Left forelimb (tissue), 1 donor: ENCODE results near the gene COX7A2.

Experiments
- DNase-seq: peaks from one replicate; pipeline ENCODE4 v3.0.0-alpha.2; 2018; ENCODE audit warnings: low spot score

COX7A2 gene

DNA sequence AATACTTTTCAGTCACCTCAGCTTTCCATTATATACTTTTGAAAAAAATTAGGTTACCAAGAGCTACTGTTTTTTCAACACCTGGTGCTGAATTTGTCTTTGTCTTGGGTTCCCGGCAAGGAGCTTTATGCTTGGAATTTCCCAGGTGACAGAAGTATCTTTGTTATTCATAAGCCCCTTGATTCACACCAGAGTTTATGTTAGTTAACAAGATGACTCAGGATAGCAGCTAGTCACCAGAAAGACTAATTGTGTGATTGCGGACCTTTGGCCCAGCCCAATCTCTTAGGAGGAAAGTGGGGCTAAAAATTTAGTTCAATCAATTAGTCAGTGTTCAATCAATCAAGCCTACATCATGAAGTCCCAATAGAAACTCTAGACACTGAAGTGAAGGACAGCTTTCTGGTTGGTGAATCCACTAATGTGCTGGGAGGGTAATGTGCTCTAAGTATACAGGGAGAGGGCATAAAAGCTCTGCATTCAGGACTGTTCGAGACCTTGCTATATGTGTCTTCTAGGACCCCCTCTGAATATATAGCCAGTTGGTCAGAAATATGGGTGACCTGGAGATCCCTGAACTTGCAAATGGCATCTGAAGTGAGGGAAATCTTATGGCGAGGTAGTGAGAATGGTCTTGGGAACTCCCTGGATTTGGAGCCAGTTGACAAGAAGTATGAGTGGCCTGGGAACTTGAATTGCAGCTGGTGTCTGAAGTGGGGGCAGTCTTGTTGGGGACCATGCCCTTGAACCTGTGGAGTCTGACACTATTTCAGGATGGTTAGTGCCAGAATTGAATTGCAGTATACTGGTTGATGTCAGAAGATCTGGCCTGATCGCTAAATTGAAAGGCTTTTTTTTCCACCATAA lies 24.8 kb upstream of the COX7A2 start:
- DNase-seq: no peak

DNA sequence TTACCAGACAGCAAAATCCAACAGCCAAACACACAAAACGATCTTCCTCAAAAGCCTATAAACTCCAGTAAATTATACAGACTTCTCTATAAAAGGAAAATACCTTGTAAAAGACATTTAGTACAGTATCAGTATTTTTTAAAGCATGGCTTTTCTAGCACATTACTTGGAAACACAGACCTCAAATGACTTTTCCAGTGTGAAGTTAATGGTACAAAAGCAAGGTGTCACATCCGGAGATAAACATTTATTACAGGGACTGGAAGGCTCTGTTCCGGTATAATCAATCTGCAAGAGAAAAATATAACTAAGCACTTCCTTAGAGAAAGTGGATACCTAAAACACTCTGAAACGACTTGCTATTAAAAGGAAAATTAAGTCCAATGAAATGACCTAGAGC lies 23.9 kb upstream of the COX7A2 start:
- DNase-seq: no peak

DNA sequence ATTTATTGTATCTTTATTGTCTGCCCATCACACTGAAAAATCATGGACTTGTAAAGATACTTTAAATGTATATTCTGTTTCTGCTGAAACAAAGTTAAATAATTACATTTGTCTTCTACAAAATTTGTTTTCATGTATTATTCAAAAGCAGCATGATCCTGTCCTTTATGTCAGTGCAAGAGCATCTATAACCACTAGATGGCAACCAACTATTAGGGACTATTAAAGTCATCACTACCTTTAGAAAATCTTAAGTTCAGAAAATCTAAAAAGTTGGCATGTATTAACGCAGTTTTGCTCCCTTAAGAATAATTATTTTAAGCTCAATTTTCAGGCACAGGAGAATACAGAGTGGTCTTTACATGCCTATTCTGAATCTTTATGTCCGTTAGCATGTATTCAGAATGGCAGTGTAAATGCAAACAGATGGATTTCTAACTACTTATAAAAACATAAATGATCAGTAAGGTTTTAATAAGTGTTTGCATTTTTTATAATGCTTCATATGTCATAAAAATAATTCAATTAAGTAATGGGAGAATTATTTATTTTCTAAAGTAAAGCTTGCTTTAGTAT lies 23.2 kb upstream of the COX7A2 start:
- no peak for DNase-seq

DNA sequence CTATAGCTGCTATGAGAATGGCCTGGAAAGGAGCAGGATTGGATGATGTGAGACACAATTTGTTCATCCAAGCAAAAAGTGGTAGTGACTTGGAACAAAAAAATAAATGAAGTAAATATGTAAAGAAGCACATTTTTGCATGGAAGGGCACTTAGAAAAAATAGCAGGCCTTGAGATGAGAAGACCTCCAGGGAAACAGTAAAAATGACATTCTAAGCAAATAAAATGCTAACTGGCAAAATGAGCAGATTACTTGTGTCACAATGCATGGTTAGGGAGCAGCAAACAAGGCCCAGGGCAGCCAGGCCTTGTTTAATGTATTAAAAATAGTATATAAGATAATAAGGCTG lies 19.8 kb upstream of the COX7A2 start:
- DNase-seq: no peak

DNA sequence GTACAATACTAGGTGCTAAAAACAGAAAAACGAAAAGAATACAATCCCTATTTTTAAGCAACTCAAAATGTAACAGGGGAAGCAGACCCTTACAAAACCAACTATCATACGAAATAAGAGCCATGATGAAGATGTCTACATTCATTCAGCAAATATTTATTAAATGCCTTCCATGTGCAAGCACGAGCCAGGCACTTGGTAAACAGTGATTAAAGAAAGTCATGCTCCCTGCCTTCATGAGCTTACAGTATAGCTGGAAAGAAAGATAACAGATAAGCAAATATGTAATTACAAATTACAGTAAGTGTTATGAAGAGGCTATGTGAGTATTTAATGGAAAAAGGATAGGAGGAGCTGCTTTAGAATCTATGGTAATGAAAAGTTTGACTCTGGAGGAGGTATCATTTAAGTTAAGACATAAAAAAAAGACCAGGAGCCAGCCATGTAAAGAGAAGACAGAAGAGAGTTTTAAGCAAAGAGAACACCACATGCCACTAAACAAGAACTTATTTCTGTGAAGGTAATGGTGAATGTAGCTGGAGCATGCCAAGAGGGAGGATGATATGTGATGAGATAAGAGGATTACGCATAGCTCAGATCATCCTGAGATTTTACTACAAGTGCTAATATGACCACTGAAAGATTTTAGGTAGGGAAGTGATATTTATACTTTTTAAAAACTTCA lies 19.3 kb upstream of the COX7A2 start:
- DNase-seq: no peak

DNA sequence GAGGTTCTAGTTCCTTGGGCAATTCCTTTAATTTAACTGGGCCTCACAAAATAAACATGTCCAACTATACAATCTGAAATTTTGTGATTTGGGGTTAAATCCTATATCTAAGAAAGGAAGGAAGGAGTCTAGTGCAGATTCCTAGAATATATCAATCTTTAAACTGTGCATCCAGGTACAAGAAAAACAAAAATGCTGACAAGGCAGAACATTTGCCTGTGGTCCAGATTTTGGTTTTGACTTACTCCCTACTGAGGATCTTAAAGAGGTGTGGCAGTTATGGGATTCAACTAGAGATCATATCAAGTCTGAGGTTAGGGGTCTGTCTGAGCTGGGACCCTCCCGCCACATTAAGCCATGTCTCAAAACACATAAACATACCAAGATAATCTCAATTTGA lies 17.7 kb upstream of the COX7A2 start:
- DNase-seq: no peak

DNA sequence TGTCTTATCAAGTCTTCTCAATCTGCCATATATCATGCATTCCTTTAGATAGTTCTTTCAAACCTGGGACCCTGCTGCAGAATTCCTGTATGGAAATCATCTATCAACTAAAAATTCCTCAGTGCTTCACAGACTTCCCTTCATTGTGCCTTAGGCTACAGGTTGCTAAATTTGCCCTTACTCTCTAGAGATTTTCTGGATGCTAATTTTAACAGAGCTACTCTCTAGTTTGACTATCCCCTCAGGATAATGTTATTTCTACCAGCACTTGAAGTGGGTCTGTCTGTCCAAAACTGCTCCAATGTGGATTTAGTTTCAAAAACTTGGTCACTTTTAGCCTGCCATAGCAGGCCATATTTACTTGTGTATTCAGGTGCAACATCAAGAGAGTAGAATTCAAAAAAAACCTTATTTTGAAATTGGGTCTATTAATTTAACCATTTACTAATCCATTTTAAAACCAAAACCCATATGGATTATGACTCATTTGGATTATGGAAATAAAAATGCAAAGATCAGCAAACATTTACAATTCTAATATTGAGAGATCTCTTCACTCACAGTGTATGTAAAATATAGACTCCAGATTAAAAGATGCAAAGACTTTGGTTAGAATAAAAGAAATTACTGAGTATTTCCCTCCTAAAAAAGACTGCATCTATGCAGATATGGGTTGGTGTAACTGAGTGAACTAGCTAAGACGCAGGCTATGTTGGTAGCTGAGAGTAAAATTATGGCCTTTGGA lies 13.9 kb upstream of the COX7A2 start:
- no peak for DNase-seq

DNA sequence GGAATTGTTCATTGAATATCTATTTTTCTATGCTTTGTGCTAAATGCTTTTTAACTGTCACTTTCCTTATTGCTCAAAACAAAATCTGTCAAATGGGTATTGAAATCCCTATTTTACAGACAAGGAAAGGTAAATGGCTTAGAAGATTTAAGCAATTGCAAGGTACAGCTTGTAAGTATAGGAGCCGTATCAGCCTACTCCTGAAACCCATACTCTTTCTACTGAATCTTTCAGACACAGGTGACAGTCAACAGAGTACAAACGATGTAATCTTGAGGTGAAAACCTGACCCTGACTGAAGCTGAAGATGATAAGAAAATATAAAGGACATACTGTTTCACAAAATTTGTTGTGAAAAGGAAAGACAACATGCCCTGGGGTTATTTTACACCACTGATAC lies 7.0 kb upstream of the COX7A2 start:
- no peak for DNase-seq

DNA sequence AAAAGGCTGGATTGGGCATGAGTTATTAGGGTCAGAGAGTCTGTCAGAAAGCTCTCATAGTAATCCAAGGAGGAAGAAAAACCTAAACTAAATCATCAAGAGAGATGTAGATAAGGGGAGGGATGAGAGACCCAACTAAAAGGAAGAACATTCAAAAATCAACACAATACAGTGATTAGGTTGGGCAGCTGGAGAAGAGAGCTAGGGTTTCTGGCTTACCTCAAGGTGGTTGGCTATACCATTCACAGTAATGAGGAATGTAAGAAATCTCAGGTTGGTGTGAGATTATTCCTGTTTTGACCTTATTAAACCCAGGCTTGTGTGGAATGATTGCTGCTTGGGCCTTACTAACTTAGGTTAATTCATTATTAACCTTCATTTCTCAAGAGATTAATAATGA lies 6.2 kb upstream of the COX7A2 start:
- DNase-seq: no peak

DNA sequence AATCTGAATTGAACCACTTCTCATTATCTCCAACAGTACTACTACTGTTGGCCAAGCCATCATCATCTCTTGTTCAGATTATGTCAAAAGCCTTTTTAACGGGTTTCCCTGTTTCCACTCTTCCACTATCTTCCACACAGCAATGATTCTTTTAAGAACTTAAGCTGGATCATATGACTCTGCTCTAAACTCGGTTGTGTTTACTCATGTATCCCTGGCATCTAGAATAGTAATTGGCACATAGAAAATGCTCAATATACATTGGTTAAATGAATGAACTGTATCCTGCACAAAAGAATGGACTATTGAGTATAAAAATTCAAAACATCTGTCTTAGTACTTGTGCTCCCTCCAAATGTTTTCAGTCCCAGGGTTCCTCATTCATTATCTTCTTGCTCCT lies 2.8 kb upstream of the COX7A2 start:
- no peak for DNase-seq

DNA sequence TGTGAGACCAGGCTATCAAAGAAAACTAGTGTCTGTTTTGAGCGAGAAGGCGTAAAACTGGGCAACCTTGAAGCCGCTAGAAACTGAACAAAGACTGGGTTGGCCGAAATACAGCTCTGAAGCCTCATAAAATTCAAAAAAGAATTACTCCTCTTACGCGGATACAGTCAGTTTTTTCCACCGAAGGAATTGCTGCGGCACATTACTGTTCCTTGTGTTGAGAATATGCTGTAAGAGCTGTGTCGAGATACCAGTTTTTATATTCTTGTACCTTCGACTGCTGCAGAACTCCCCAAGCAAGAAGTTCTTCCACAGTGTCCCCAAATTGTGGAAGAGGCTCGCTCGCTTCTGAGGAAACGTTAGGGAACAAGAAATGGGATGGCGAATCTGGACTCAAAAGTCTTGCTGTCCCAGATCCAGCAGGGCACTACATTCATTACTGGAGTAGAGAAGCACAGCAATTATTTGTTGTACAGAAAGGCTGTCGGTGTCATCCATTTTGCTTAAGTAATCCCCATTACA lies 523 bp upstream of the COX7A2 start:
- no peak for DNase-seq

DNA sequence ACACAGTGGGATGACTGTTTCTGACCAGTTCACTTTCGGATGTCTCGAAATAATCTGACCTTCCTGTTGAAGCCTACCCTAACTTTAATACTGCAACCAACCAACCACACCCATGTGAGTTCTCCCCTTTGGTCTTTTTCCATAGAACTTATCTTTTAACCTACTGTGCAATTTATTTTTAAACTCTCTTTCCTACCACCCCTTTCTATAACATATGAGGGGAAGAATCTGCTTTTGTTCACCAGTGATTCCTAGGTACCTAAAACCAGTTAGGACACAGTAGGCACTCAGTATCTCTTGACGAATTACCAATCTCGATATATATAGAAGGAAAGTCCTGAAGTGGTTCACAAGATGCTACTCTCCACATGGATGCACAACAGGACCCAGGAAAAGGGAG lies 7.0 kb downstream of the COX7A2 start:
- DNase-seq: no peak

DNA sequence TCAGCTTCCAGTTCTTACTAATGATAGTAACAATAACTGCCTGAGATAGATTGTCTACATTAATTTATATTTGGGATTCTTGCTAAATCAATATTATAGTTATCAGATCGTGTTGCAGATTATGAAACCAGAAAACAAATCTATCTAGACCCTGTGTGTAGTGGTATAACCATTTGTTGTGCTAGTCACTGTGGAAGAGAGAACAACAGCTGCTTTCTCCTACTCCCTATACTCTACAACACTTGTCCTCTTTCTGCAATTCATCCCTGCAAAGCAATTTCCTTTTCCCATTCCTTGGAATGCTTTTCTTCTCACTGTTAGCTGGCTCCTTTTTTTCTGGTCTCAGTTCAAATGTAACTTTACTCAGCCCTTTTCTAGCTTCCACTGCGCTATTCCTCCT lies 8.3 kb downstream of the COX7A2 start:
- no peak for DNase-seq

DNA sequence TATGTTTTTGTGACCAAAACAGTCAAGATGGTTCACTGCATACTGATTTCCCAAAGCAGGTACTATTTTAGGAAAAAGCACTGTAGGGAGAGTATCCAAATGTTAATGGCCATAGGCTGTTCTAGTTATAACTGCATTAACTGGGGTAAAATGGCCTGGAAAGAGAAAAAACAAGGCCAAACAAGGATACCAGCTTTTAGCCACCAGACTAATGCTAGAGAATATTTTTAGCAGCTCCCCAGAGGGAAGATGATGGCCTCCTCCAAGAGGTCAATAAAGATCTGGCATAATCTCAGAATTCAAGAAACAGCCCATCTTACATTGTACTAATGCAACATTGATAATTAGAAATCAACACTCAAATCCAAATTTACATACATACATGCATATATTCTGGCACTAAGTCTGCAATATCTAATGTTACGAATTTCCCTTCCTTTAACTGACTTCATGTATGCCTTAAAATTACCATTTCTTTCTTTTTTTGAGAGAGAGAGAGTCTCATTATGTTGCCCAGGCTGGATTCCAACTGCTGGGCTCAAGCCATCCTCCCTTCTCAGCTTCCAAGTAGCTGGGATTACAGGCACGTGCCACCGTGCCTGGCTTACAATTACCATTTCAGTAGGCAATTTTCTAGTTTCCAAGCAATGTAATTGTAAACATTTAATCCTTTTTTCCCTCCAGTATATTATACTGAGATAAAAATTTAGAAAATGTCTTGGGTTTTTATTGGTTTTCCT lies 9.3 kb downstream of the COX7A2 start:
- DNase-seq: no peak

DNA sequence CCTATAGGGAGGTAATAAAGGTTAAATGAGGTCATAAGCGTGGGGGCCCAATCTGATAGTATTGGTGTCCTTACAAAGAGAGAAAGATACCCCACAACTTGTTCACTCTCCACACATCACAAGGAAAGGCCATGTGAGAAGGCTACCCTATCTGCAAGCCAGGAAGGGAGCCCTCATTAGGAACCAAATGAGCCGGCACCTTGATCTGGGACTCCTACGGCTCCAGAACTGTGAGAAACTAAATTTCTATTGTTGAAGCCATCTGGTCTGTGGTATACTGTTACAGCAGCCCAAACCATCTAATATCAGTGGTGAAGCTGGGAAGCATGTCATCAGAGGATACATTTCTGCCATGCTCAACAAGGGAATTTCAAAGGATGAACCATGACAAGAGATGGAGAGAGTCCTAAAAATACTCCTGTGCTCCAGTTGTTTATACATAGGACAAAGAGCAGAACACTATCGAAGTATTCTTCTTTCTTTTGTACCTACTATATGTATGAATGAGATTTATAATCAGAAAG lies 10.4 kb downstream of the COX7A2 start:
- no peak for DNase-seq

DNA sequence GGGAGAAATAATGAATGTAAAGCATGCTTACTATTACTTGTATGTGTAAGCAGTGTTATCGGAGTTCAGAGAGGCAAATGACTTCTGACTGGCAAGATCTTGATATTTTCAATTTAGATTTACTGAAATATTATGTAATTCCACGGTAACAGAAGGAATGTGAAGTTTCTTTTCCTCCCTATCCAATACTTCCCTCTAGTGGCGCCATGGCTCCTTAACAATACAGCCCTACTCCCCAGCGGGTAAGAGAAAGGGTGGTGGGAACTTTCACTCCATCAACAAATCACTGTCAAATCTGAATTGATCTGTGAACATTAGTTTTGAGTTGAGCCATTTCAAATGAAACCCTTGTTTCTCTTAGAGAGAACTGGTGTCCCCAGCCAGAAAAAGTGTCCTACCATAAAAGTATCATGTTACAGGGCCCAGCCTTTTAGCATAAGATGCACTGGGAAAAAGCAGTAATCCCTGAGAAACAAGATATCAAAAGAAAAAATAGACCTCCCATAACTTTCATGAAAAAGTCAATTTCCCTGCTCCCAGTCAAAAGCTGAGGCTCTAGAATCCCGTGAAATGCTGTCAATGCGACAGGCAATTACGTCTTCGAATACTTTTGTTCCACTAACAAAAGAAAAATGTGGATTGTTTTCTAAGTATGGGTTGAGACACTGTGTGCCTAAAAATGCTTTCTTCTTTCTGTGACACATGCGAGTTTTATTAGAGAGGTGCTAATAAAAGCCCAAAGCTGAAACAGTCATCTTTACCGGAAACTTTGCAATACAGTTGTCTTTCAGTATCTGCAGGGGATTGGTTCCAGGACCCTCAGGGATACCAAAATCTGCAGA lies 12.9 kb downstream of the COX7A2 start:
- no peak for DNase-seq

DNA sequence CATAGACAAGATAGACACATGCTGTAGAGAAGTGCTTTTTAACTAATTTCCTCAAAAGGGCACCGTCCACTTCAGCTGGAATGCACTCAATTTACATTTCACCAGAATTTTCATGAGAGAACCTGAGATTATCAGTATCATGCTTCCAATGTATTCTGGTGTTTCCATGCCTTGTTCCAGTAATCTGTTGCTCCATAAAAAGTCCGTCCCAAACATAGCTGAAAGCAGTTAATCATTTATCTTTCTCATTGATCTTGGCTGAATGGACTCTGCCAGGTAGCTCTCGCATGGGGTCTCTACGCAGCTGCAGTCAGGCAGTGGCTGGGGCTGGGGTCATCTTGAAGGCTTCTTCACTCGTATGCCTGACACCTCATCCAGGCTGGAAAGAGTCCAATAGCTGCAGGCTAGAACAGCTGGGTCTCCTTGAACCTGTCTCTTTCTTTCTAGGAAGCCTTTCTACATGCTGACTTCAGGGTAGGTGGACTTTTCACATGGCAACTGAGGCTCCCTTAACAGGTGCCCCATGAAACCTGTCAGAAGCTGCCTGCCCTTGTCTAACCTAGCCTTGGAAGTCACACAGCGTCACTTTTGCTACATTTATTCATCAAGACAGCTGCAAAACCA lies 19.2 kb downstream of the COX7A2 start:
- DNase-seq: no peak

DNA sequence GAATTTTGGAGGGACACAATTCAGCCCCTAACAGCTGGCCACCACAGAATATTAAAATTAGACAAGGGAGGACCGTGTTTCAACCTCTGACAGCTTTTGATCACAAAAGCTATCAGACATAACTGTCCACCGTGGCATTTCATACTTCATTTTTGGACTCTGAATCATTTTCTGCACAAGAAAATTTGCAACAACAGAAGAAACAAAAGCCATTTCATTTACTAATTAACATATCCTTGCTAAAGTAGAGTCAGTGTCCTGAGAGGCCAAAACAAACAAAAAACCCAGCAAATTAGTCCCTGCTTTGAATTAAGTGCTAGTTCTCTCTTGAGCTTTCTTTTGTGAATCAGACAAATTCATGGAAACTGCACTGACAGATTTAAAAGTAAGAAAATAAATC lies 20.2 kb downstream of the COX7A2 start:
- no peak for DNase-seq

DNA sequence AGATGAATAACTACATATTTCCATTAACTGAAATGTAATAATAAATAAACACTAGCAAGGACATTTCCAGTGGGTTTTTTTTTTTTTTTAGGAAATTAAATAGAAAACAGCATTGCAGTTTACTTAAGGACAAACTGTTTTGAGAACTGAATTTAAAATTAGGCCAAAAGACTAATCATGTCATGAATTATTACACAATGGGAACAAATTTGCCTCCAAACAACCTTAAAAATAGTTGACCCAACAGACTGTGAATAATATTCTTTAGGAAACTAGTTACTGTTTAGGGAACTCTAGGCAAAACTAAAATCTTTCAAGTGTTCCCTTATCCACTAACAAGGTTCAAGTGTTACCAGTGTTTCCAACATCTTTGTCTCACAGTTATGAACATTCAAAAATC lies 21.3 kb downstream of the COX7A2 start:
- no peak for DNase-seq

DNA sequence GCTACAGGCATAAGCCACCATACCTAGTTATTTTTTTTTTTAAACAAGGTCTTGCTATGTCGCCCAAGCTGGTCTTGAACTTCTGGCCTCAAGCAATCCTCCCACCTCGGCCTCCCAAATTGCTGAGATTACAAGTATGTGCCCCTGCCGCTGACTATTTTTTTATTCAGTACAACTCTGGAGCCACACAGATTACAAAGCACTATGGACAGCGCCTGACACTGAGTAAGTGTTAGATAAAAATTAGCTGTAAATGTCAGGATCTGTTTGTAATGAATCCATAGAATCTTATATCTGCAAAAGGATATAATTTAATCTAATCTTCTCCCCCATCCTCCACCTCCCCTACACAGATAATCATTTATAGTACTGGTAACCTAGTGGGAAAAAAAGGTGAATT lies 22.5 kb downstream of the COX7A2 start:
- DNase-seq: no peak
